ENCODE results near the gene CCDC12.
A peak's percentile ranks its signal among the peaks of the same experiment; 100 is the strongest.

Gene CCDC12

GRCh38 chr3:46984591-46985459, 8.3 kb upstream of the CCDC12 start:
- peak overlapping the region; percentile 98 for H3K27ac ChIP-seq
- no peaks in the 10 kb centered on the region for H3K9me3 ChIP-seq
- TF ChIP-seq CTCF (IDR thresholded peaks at IDR 0.05): no peak
- H3K4me1 ChIP-seq (ENCODE audit: control insufficient read depth in 1 of 2, insufficient read depth in 1 of 2, low read depth in 1 of 2, low read length in 1 of 2): peaks cover 95% of the 10 kb centered on the region in 2 experiments
- H3K4me3 ChIP-seq (ENCODE audit: low read depth in 1 of 2, low read length in 1 of 2): no peak overlapping the region
- H3K27me3 ChIP-seq: no peaks in the 10 kb centered on the region
- peaks cover 16% of the 10 kb centered on the region for H3K36me3 ChIP-seq

GRCh38 chr3:46982546-46982945, 6.0 kb upstream of the CCDC12 start:
- peak overlapping the region; percentile 25 to 93 for H3K4me3 ChIP-seq (ENCODE audit: low read depth in 1 of 2, low read length in 1 of 2)
- H3K27ac ChIP-seq: peak overlapping the region; percentile 87
- no peak for TF ChIP-seq CTCF (IDR thresholded peaks at IDR 0.05)

GRCh38 chr3:46981932-46982471, 5.5 kb upstream of the CCDC12 start:
- peak overlapping the region; percentile 93 for H3K4me3 ChIP-seq (ENCODE audit: low read depth in 1 of 2, low read length in 1 of 2)
- no peak for TF ChIP-seq CTCF (IDR thresholded peaks at IDR 0.05)
- no peaks in the 10 kb centered on the region for H3K9me3 ChIP-seq
- H3K27ac ChIP-seq: peak overlapping the region; percentile 87
- peaks cover 92 to 94% of the 10 kb centered on the region in 2 experiments for H3K4me1 ChIP-seq (ENCODE audit: control insufficient read depth in 1 of 2, insufficient read depth in 1 of 2, low read depth in 1 of 2, low read length in 1 of 2)
- peaks cover 6% of the 10 kb centered on the region for H3K36me3 ChIP-seq
- no peaks in the 10 kb centered on the region for H3K27me3 ChIP-seq

More at GRCh38 chr3:46982546-46982945, 6.0 kb upstream of the CCDC12 start:
- Histone ChIP-seq H3K36me3 (peaks cover 6% of the 10 kb centered on the region), H3K4me1 (ENCODE audit: control insufficient read depth in 1 of 2, insufficient read depth in 1 of 2, low read depth in 1 of 2, low read length in 1 of 2) (peaks cover 92 to 94% of the 10 kb centered on the region in 2 experiments), H3K27me3 (no peaks in the 10 kb centered on the region), H3K9me3 (no peaks in the 10 kb centered on the region)

GRCh38 chr3:46979958-46980497, 3.5 kb upstream of the CCDC12 start:
- peak overlapping the region; percentile 93 for H3K4me3 ChIP-seq (ENCODE audit: low read depth in 1 of 2, low read length in 1 of 2)
- TF ChIP-seq CTCF (IDR thresholded peaks at IDR 0.05): no peak

GRCh38 chr3:46978985-46979944, 2.7 kb upstream of the CCDC12 start, which contains the start of gene NBEAL2:
Gene NBEAL2 (plus strand): TSS chr3:46979666. CDS start chr3:46979862, 196 bp downstream.
- TF ChIP-seq CTCF (IDR thresholded peaks at IDR 0.05): peak; percentile 90
- Histone ChIP-seq H3K4me1 (ENCODE audit: control insufficient read depth in 1 of 2, insufficient read depth in 1 of 2, low read depth in 1 of 2, low read length in 1 of 2) (peaks cover 88% of the 10 kb centered on the region in 2 experiments), H3K27ac (peak within 1 kb of the TSS; percentile 87), H3K9me3 (no peaks in the 10 kb centered on the region), H3K27me3 (no peaks in the 10 kb centered on the region), H3K4me3 (ENCODE audit: low read depth in 1 of 2, low read length in 1 of 2) (peak within 1 kb of the TSS; percentile 93), H3K36me3 (no peaks in the 10 kb centered on the region)

More at GRCh38 chr3:46979958-46980497, 3.5 kb upstream of the CCDC12 start:
- peaks cover 88% of the 10 kb centered on the region in 2 experiments for H3K4me1 ChIP-seq (ENCODE audit: control insufficient read depth in 1 of 2, insufficient read depth in 1 of 2, low read depth in 1 of 2, low read length in 1 of 2)
- H3K36me3 ChIP-seq: no peaks in the 10 kb centered on the region
- H3K27ac ChIP-seq: peak overlapping the region; percentile 87
- no peaks in the 10 kb centered on the region for H3K27me3 ChIP-seq
- no peaks in the 10 kb centered on the region for H3K9me3 ChIP-seq
